NT2/D1 (cell line): ENCODE data around the gene NIT1.
A peak's percentile ranks its signal among the peaks of the same experiment; 100 is the strongest.

Source experiments
- DNase-seq: peaks from one replicate; pipeline ENCODE4 v3.0.0-alpha.2; 2011; ENCODE audit warnings: low read depth, low spot score
- H3K27me3 ChIP-seq: 2 replicates; pipeline ENCODE4 v1.6.0; 2011; ENCODE audit warnings: mild to moderate bottlenecking; ENCODE audit not compliant: insufficient read length, insufficient read depth
- H3K36me3 ChIP-seq: 2 replicates; pipeline ENCODE4 v1.6.1; 2011; ENCODE audit warnings: mild to moderate bottlenecking, low read length, mixed read lengths; ENCODE audit not compliant: insufficient read depth, insufficient read length
- H3K4me1 ChIP-seq: 2 replicates; pipeline ENCODE4 v1.5.1; 2011; ENCODE audit not compliant: insufficient read depth, insufficient read length
- H3K4me3 ChIP-seq: 2 replicates; pipeline ENCODE4 v1.5.1; 2011; ENCODE audit warnings: low read depth; ENCODE audit not compliant: insufficient read length
- H3K9ac ChIP-seq: 2 replicates; pipeline ENCODE4 v1.6.0; 2011; ENCODE audit warnings: low read depth; ENCODE audit not compliant: insufficient read length
- H3K9me3 ChIP-seq: 2 replicates; pipeline ENCODE4 v1.5.1; 2011; ENCODE audit warnings: mild to moderate bottlenecking, low read length; ENCODE audit not compliant: insufficient read depth
- SUZ12 ChIP-seq: IDR thresholded peaks from 2 replicates; pipeline ENCODE4 v1.6.1; 2011; ENCODE audit not compliant: insufficient read length, insufficient read depth; ENCODE audit errors: extremely low read depth
- YY1 ChIP-seq: IDR thresholded peaks from 2 replicates; pipeline ENCODE4 v1.6.1; 2011; ENCODE audit not compliant: insufficient read length, insufficient read depth
- ZNF274 ChIP-seq: IDR thresholded peaks from 2 replicates; pipeline ENCODE4 v1.6.1; 2011; ENCODE audit warnings: mild to moderate bottlenecking, low read depth, low read length

The NIT1 gene

GRCh38 chr1:161140755-161141400 lies 23.0 kb downstream of the NIT1 start:
- H3K4me3 ChIP-seq, result no peak overlapping the region
- no peak overlapping the region for H3K9ac ChIP-seq
- peaks cover 2% of the 10 kb centered on the region for H3K4me1 ChIP-seq
- no peaks in the 10 kb centered on the region for H3K27me3 ChIP-seq
- peaks cover 46% of the 10 kb centered on the region for H3K36me3 ChIP-seq
- no peak for DNase-seq
- no peaks in the 10 kb centered on the region for H3K9me3 ChIP-seq
- TF ChIP-seq YY1, result no peak

- H3K4me3 ChIP-seq, result no peak overlapping the region
- TF ChIP-seq ZNF274 (no peak), SUZ12 (no peak), YY1 (no peak)
- H3K9ac ChIP-seq, result no peak overlapping the region
- H3K9me3 ChIP-seq, result no peaks in the 10 kb centered on the region
- no peak for DNase-seq
- H3K36me3 ChIP-seq, result peaks cover 11% of the 10 kb centered on the region
- H3K4me1 ChIP-seq, result peaks cover 4% of the 10 kb centered on the region
- no peaks in the 10 kb centered on the region for H3K27me3 ChIP-seq
These were observed 27.9 kb downstream of the NIT1 start for GRCh38 chr1:161145832-161146231.

- H3K9ac ChIP-seq, result no peak overlapping the region
- no peak for TF ChIP-seq SUZ12
- TF ChIP-seq YY1, result no peak
- no peak for TF ChIP-seq ZNF274
- peaks cover 30% of the 10 kb centered on the region for H3K36me3 ChIP-seq
- H3K9me3 ChIP-seq, result no peaks in the 10 kb centered on the region
- no peaks in the 10 kb centered on the region for H3K27me3 ChIP-seq
- no peak for DNase-seq
- peak overlapping the region; percentile 75 for H3K4me3 ChIP-seq
- H3K4me1 ChIP-seq, result peaks cover 2% of the 10 kb centered on the region
These were observed 35.3 kb downstream of the NIT1 start for GRCh38 chr1:161153176-161153575.

GRCh38 chr1:161153682-161154337 lies 35.9 kb downstream of the NIT1 start, which contains the start of gene UFC1:
TSS of gene UFC1 (plus strand) at chr1:161153978. CDS start at chr1:161153998, 20 bp downstream.
- no peak for TF ChIP-seq ZNF274
- peak; percentile 100 for TF ChIP-seq YY1
- TF ChIP-seq SUZ12, result no peak
- Histone ChIP-seq H3K9ac (peak within 1 kb of the TSS; percentile 92), H3K36me3 (peaks cover 36% of the 10 kb centered on the region), H3K9me3 (no peaks in the 10 kb centered on the region), H3K4me1 (peaks cover 2% of the 10 kb centered on the region), H3K27me3 (no peaks in the 10 kb centered on the region), H3K4me3 (peak within 1 kb of the TSS; percentile 75)
- peak; percentile 85 for DNase-seq

GRCh38 chr1:161157867-161158266 lies 40.0 kb downstream of the NIT1 start:
- H3K4me1 ChIP-seq, result peaks cover 3% of the 10 kb centered on the region
- no peak overlapping the region for H3K4me3 ChIP-seq
- DNase-seq, result no peak
- H3K9ac ChIP-seq, result no peak overlapping the region
- H3K36me3 ChIP-seq, result peaks cover 64% of the 10 kb centered on the region
- TF ChIP-seq ZNF274 (no peak), YY1 (no peak), SUZ12 (no peak)
- no peaks in the 10 kb centered on the region for H3K27me3 ChIP-seq
- H3K9me3 ChIP-seq, result no peaks in the 10 kb centered on the region

- peak overlapping the region; percentile 89 for H3K9ac ChIP-seq
- TF ChIP-seq SUZ12, result no peak
- no peaks in the 10 kb centered on the region for H3K27me3 ChIP-seq
- H3K4me3 ChIP-seq, result peak overlapping the region; percentile 83
- H3K36me3 ChIP-seq, result peaks cover 70% of the 10 kb centered on the region
- no peaks in the 10 kb centered on the region for H3K9me3 ChIP-seq
- DNase-seq, result no peak
- peaks cover 3% of the 10 kb centered on the region for H3K4me1 ChIP-seq
These were observed 40.6 kb downstream of the NIT1 start for GRCh38 chr1:161158316-161159010.

GRCh38 chr1:161159087-161159912 lies 41.4 kb downstream of the NIT1 start, which contains the start of gene USP21:
TSS of gene USP21 (plus strand) at chr1:161159500. CDS start at chr1:161160641, 1,141 bp downstream.
- H3K9ac ChIP-seq, result peak within 1 kb of the TSS; percentile 94
- peak within 1 kb of the TSS; percentile 83 for H3K4me3 ChIP-seq
- no peaks in the 10 kb centered on the region for H3K9me3 ChIP-seq
- H3K36me3 ChIP-seq, result peaks cover 79% of the 10 kb centered on the region
- no peaks in the 10 kb centered on the region for H3K27me3 ChIP-seq
- TF ChIP-seq ZNF274, result no peak
- TF ChIP-seq YY1, result peak; percentile 94
- H3K4me1 ChIP-seq, result peaks cover 3% of the 10 kb centered on the region
- DNase-seq, result peak; percentile 96
